H9 (cell line): ENCODE data around the gene COL4A6. TPM values are rescaled to one million over a fixed set of nuclear protein-coding genes. Genes with fewer than 3 reads are reported as not detected.

Source experiments
- DNase-seq: peaks from one replicate; pipeline ENCODE4 v3.0.0-alpha.2; 2017
- H2AFZ ChIP-seq: one replicate; pipeline ENCODE4 v1.6.1; 2013; ENCODE audit warnings: mild to moderate bottlenecking, low read length, control low read depth, moderate library complexity
- H2AK5ac ChIP-seq: 2 replicates; pipeline ENCODE4 v1.6.1; 2013; ENCODE audit warnings: low read length, control low read depth, mixed read lengths; ENCODE audit not compliant: insufficient read length
- H2BK120ac ChIP-seq: one replicate; pipeline ENCODE4 v1.6.1; 2013; ENCODE audit warnings: low read depth, mild to moderate bottlenecking, low read length, control low read depth, inconsistent platforms; ENCODE audit not compliant: poor library complexity, severe bottlenecking
- H2BK12ac ChIP-seq: 2 replicates; pipeline ENCODE4 v1.6.1; 2013; ENCODE audit warnings: low read length, control low read depth, mixed read lengths, low read depth; ENCODE audit not compliant: insufficient read length
- H2BK15ac ChIP-seq: 2 replicates; pipeline ENCODE4 v1.6.1; 2013; ENCODE audit warnings: low read depth, low read length, control low read depth
- H2BK20ac ChIP-seq: one replicate; pipeline ENCODE4 v1.6.1; 2013; ENCODE audit warnings: low read depth, mild to moderate bottlenecking, low read length, control low read depth, inconsistent platforms; ENCODE audit not compliant: poor library complexity, severe bottlenecking
- H2BK5ac ChIP-seq: 2 replicates; pipeline ENCODE4 v1.6.1; 2013; ENCODE audit warnings: low read length, control low read depth, mixed read lengths; ENCODE audit not compliant: insufficient read length
- H3K14ac ChIP-seq: 2 replicates; pipeline ENCODE4 v1.6.1; 2013; ENCODE audit warnings: low read length, control low read depth; ENCODE audit not compliant: insufficient read depth
- H3K18ac ChIP-seq: 2 replicates; pipeline ENCODE4 v1.6.1; 2013; ENCODE audit warnings: low read depth, mild to moderate bottlenecking, mixed read lengths, low read length, control low read depth; ENCODE audit not compliant: insufficient read length
- H3K23ac ChIP-seq: 2 replicates; pipeline ENCODE4 v1.6.1; 2013; ENCODE audit warnings: low read length, control low read depth, mixed read lengths, low read depth; ENCODE audit not compliant: insufficient read length
- H3K23me2 ChIP-seq: 2 replicates; pipeline ENCODE4 v1.6.1; 2013; ENCODE audit warnings: low read depth, mild to moderate bottlenecking, mixed read lengths, low read length, control low read depth; ENCODE audit not compliant: insufficient read length, poor library complexity, severe bottlenecking
- H3K27ac ChIP-seq: 2 replicates; pipeline ENCODE4 v1.5.1; 2013; ENCODE audit warnings: low read length, control low read depth, mixed read lengths, low read depth; ENCODE audit not compliant: insufficient read length
- H3K27me3 ChIP-seq: 2 replicates; pipeline ENCODE4 v1.6.1; 2013; ENCODE audit warnings: low read length, control low read depth, inconsistent platforms; ENCODE audit not compliant: insufficient read depth
- H3K4ac ChIP-seq: 2 replicates; pipeline ENCODE4 v1.6.1; 2013; ENCODE audit warnings: low read depth, mild to moderate bottlenecking, control low read depth, inconsistent platforms, low read length, moderate library complexity
- H3K4me1 ChIP-seq: 2 replicates; pipeline ENCODE4 v1.6.1; 2013; ENCODE audit warnings: low read length, control low read depth, inconsistent platforms; ENCODE audit not compliant: insufficient read depth
- H3K4me2 ChIP-seq: 2 replicates; pipeline ENCODE4 v1.6.1; 2013; ENCODE audit warnings: low read length, control low read depth, mixed read lengths; ENCODE audit not compliant: insufficient read length, insufficient read depth
- H3K56ac ChIP-seq: 2 replicates; pipeline ENCODE4 v1.6.1; 2013; ENCODE audit warnings: low read depth, mild to moderate bottlenecking, mixed read lengths, low read length, control low read depth; ENCODE audit not compliant: insufficient read length
- H3K79me1 ChIP-seq: 2 replicates; pipeline ENCODE4 v1.6.1; 2013; ENCODE audit warnings: low read depth, mild to moderate bottlenecking, moderate library complexity, low read length, control low read depth, inconsistent platforms; ENCODE audit not compliant: insufficient read depth, poor library complexity, severe bottlenecking
- H3K79me2 ChIP-seq: 2 replicates; pipeline ENCODE4 v1.6.1; 2013; ENCODE audit warnings: low read length, control low read depth, inconsistent platforms; ENCODE audit not compliant: insufficient read depth
- H3K9ac ChIP-seq: 2 replicates; pipeline ENCODE4 v1.6.1; 2013; ENCODE audit warnings: low read length, control low read depth, mixed read lengths; ENCODE audit not compliant: insufficient read length; ENCODE audit errors: extremely low read depth
- H3K9me3 ChIP-seq: one replicate; pipeline ENCODE4 v1.6.1; 2013; ENCODE audit warnings: low read depth, low read length, inconsistent platforms; ENCODE audit not compliant: control insufficient read depth
- H3T11ph ChIP-seq: one replicate; pipeline ENCODE4 v1.6.1; 2013; ENCODE audit warnings: mild to moderate bottlenecking, low read length, control low read depth, inconsistent platforms
- H4K20me1 ChIP-seq: one replicate; pipeline ENCODE4 v1.6.1; 2013; ENCODE audit not compliant: control insufficient read depth, insufficient read length, insufficient read depth
- H4K5ac ChIP-seq: 2 replicates; pipeline ENCODE4 v1.6.1; 2013; ENCODE audit warnings: low read depth, mild to moderate bottlenecking, mixed read lengths, low read length, control low read depth; ENCODE audit not compliant: insufficient read length
- H4K8ac ChIP-seq: replicated peaks from 2 replicates; pipeline ENCODE4 v1.6.1; 2013; ENCODE audit warnings: low read length, control low read depth, mixed read lengths, low read depth; ENCODE audit not compliant: insufficient read length
- H4K91ac ChIP-seq: 2 replicates; pipeline ENCODE4 v1.6.1; 2013; ENCODE audit warnings: low read depth, mild to moderate bottlenecking, moderate library complexity, mixed read lengths, low read length, control low read depth; ENCODE audit not compliant: insufficient read length
- H3K27ac Mint-ChIP-seq, 3 experiments: 2 replicates in 2 of 3; 3 replicates in 1 of 3; pipeline ENCODE4 v1.8.0; 2020 to 2021; ENCODE audit warnings: mixed read lengths in 3 of 3, mild to moderate bottlenecking in 1 of 3, moderate library complexity in 1 of 3
- H3K27me3 Mint-ChIP-seq: 2 replicates; pipeline ENCODE4 v1.8.0; 2021; ENCODE audit warnings: low read depth, mild to moderate bottlenecking, moderate library complexity, mixed read lengths
- H3K36me3 Mint-ChIP-seq, 3 experiments: 2 replicates in 2 of 3; 3 replicates in 1 of 3; pipeline ENCODE4 v1.8.0; 2020 to 2021; ENCODE audit warnings: low read depth in 3 of 3, mixed read lengths in 3 of 3; ENCODE audit not compliant: insufficient read depth in 1 of 3
- H3K4me1 Mint-ChIP-seq, 2 experiments: 2 replicates each; pipeline ENCODE4 v1.8.0; 2020; ENCODE audit warnings: mixed read lengths in 2 of 2
- H3K4me3 Mint-ChIP-seq, 2 experiments: 2 replicates in 1 of 2; 3 replicates in 1 of 2; pipeline ENCODE4 v1.8.0; 2020 to 2021; ENCODE audit warnings: mild to moderate bottlenecking in 2 of 2, mixed read lengths in 2 of 2, moderate library complexity in 1 of 2
- H3K9me3 Mint-ChIP-seq, 2 experiments: 2 replicates in 1 of 2; 3 replicates in 1 of 2; pipeline ENCODE4 v1.8.0; 2020; ENCODE audit warnings: mild to moderate bottlenecking in 2 of 2, mixed read lengths in 2 of 2, moderate library complexity in 1 of 2
- WGBS: extraction: QIAGEN DNeasy Blood & Tissue Kit; methylation state at CpG from one replicate; pipeline ENCODE4 v1.1.7; 2013; ENCODE audit warnings: missing lambda C conversion rate, low lambda C conversion rate, mixed read lengths; ENCODE audit not compliant: insufficient read length; ENCODE audit errors: extremely low coverage; 5-methylcytosine and 5-hydroxymethylcytosine counted together
- total RNA-seq: library from RNA; stranded (reverse); gene quantifications from 2 replicates; pipeline ENCODE4 v1.2.1, GENCODE V29; 2021
- TF ChIP-seq, protein P1 (sequence below): fragments of 200-600 bp; sonication (generic); conservative IDR thresholded peaks from 3 replicates; pipeline ENCODE4 v1.8.0; 2021; ENCODE audit warnings: antibody characterized with exemption, mild to moderate bottlenecking

COL4A6 gene
- total RNA-seq, 1 experiment from 2014 or later: 16.7 TPM

GRCh38 chrX:108217876-108218275 lies 220.3 kb downstream of the COL4A6 start:
- Histone ChIP-seq H2BK15ac (no peak overlapping the region), H3K9ac (no peak overlapping the region), H3K9me3 (no peaks in the 10 kb centered on the region), H3K56ac (no peak overlapping the region), H3K27me3 (no peaks in the 10 kb centered on the region), H3K23me2 (no peaks in the 10 kb centered on the region), H3T11ph (no peak overlapping the region), H4K5ac (no peak overlapping the region), H4K91ac (no peak overlapping the region), H4K8ac (no peak overlapping the region), H2AK5ac (no peak overlapping the region), H3K14ac (no peak overlapping the region), H2BK20ac (no peak overlapping the region), H2AFZ (no peak overlapping the region), H3K27ac (no peak overlapping the region), H3K18ac (no peak overlapping the region), H2BK5ac (no peak overlapping the region), H4K20me1 (no peaks in the 10 kb centered on the region), H3K4me2 (no peak overlapping the region), H2BK12ac (no peak overlapping the region), H3K79me2 (no peaks in the 10 kb centered on the region), H3K79me1 (no peaks in the 10 kb centered on the region), H2BK120ac (no peak overlapping the region), H3K4me1 (no peaks in the 10 kb centered on the region), H3K4ac (no peak overlapping the region), H3K23ac (no peak overlapping the region)
- no CpG with 5 or more reads among the region's 3 CpGs for WGBS
- H3K9me3 Mint-ChIP-seq: no peaks in the 10 kb centered on the region
- H3K4me1 Mint-ChIP-seq: no peaks in the 10 kb centered on the region; a peak in 1 of 4 replicates
- H3K4me3 Mint-ChIP-seq: no peak overlapping the region
- TF ChIP-seq, protein P1, sequence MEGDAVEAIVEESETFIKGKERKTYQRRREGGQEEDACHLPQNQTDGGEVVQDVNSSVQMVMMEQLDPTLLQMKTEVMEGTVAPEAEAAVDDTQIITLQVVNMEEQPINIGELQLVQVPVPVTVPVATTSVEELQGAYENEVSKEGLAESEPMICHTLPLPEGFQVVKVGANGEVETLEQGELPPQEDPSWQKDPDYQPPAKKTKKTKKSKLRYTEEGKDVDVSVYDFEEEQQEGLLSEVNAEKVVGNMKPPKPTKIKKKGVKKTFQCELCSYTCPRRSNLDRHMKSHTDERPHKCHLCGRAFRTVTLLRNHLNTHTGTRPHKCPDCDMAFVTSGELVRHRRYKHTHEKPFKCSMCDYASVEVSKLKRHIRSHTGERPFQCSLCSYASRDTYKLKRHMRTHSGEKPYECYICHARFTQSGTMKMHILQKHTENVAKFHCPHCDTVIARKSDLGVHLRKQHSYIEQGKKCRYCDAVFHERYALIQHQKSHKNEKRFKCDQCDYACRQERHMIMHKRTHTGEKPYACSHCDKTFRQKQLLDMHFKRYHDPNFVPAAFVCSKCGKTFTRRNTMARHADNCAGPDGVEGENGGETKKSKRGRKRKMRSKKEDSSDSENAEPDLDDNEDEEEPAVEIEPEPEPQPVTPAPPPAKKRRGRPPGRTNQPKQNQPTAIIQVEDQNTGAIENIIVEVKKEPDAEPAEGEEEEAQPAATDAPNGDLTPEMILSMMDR: no peak
- H3K36me3 Mint-ChIP-seq: peaks cover 0 to 8% (median 5%) of the 10 kb centered on the region in 3 experiments; a peak in 3 of 7 replicates
- no peaks in the 10 kb centered on the region for H3K27me3 Mint-ChIP-seq
- DNase-seq: no peak
- H3K27ac Mint-ChIP-seq: no peak overlapping the region
